ENCODE measurements around the gene ZNF780A. TPM values are rescaled to one million over a fixed set of nuclear protein-coding genes. Genes with fewer than 3 reads are reported as not detected.
A peak's percentile ranks its signal among the peaks of the same experiment; 100 is the strongest.

Gene ZNF780A
- total RNA-seq (2021; fragmentation: NEBNext Ultra II Directional; extraction: Animal tissue kit (Norgen Biotek cat#: 25700)) = 10 to 100 TPM; 10.1 to 13.2 (median 11.3) TPM
- long read RNA-seq, partial matches to known transcripts = 0 of 4 reads
- long read RNA-seq, other reads (novel, unspliced or antisense) = 4 of 4 reads

- H3K4me3 Mint-ChIP-seq = peak within 1 kb of the TSS; percentile 100
- H3K4me1 Mint-ChIP-seq (ENCODE audit: low read depth) = peaks cover 33% of the 10 kb centered on the region
- peak within 1 kb of the TSS; percentile 99 for H3K27ac Mint-ChIP-seq
- H3K36me3 Mint-ChIP-seq (ENCODE audit: low read depth) = peaks cover 21% of the 10 kb centered on the region
- TF ChIP-seq CTCF (IDR thresholded peaks at IDR 0.05) = no peak
- H3K9me3 Mint-ChIP-seq = no peaks in the 10 kb centered on the region; the same call in 1 of the 2 replicates
- peak; percentile 47 for DNase-seq
- H3K27me3 Mint-ChIP-seq (ENCODE audit: insufficient read depth) = peaks cover 3% of the 10 kb centered on the region
Measured at GRCh38 chr19:40090241-40091204, at the start of gene ZNF780A. ZNF780A (minus strand) TSS chr19:40090943; CDS start chr19:40084753, 6,190 bp downstream.

DNA sequence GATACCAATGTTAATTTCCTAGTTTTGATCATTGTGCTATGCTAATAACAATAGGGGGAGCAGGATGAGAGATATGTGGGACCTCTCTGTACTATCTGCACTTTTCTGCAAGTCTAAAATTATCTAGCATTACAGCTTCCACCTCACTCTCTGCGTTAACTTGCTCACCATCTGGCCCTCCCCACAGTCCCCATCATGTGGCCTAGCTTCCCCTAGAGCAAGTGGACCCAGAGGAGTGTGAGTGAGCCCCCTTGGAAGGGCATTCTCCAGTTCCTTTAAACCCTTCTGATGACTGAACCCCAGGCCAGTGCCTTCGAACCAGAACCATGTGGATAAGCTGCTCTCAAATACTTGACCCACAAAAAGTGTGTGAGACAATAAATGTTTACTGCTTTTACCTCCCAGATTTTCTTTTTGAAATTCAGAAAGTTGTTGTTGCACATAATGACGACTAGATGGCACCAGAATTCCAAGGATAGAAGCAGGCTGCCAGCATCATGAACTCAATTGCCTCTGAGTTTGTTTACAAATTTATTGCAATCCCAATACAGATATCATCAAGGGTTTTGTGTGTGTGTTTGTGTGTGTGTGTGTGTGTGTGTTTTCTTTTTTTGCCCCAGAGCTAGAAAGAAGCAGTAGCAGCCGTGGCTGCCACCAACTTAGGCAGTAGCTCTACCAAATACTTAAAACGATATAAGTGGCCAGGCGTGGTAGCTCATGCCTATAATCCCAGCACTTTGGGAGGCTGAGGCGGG, 49.0 kb upstream of the ZNF780A start:
- H3K4me3 Mint-ChIP-seq = no peak overlapping the region
- H3K9me3 Mint-ChIP-seq = no peaks in the 10 kb centered on the region
- peaks cover 11% of the 10 kb centered on the region; the same call in 1 of the 2 replicates for H3K4me1 Mint-ChIP-seq (ENCODE audit: low read depth)
- no peaks in the 10 kb centered on the region for H3K36me3 Mint-ChIP-seq (ENCODE audit: low read depth)
- peaks cover 28% of the 10 kb centered on the region for H3K27me3 Mint-ChIP-seq (ENCODE audit: insufficient read depth)
- peak; percentile 81 for TF ChIP-seq CTCF (IDR thresholded peaks at IDR 0.05)
- H3K27ac Mint-ChIP-seq = no peak overlapping the region
- DNase-seq = peak; percentile 53

- H3K27ac Mint-ChIP-seq = no peak overlapping the region
- peaks cover 28% of the 10 kb centered on the region for H3K27me3 Mint-ChIP-seq (ENCODE audit: insufficient read depth)
- DNase-seq = no peak
- no peaks in the 10 kb centered on the region; the same call in 1 of the 2 replicates for H3K4me1 Mint-ChIP-seq (ENCODE audit: low read depth)
- no peak for TF ChIP-seq CTCF (IDR thresholded peaks at IDR 0.05)
- no peak overlapping the region for H3K4me3 Mint-ChIP-seq
- H3K9me3 Mint-ChIP-seq = no peaks in the 10 kb centered on the region
- H3K36me3 Mint-ChIP-seq (ENCODE audit: low read depth) = no peaks in the 10 kb centered on the region
Measured at GRCh38 chr19:40136818-40137217, 46.1 kb upstream of the ZNF780A start.

DNA sequence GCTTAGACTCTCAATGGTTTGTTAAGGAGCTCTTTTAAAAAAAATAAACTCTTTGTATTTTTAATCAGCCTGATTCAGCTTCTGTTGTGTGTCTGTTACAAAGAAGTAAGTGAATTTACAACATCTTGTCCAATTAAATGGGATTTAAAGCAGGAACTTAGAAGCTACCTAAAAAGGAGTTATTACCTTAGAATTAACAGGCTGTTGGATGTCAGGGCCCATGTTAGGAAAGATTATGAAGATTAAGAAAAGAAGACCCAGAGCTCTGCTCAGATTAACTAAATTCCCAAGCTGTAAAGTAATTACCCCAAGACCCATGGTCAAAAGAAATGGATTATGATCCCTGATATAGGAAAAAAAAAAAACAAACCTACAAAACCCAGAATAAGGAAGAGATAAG, 44.1 kb upstream of the ZNF780A start:
- Mint-ChIP-seq H3K4me1 (ENCODE audit: low read depth) (no peaks in the 10 kb centered on the region), H3K27ac (no peak overlapping the region), H3K27me3 (ENCODE audit: insufficient read depth) (peaks cover 31% of the 10 kb centered on the region), H3K4me3 (no peak overlapping the region), H3K36me3 (ENCODE audit: low read depth) (peaks cover 2% of the 10 kb centered on the region; the same call in 1 of the 2 replicates), H3K9me3 (peaks cover 11% of the 10 kb centered on the region)
- TF ChIP-seq CTCF (IDR thresholded peaks at IDR 0.05) = no peak
- no peak for DNase-seq

DNA sequence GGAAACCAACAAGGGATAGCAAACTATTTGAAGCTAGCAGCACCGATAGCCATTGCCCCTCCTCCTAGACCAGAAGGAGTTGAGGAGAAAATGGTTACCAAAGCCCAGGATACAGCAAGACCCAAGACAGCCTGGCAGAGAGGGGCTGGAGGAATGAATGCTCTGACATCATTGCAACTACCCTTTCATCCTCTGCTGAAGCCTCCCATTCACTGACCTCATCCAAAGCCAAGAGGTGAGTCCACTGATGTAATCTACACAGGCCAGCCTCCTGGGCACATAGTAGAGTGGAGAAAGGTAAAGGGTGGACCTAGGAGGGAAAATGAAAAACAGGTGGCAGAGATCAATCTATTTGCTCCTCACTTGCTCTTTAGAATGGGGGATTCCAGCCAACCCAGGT, 42.7 kb upstream of the ZNF780A start:
- peaks cover 31% of the 10 kb centered on the region for H3K27me3 Mint-ChIP-seq (ENCODE audit: insufficient read depth)
- peaks cover 4% of the 10 kb centered on the region; the same call in 1 of the 2 replicates for H3K36me3 Mint-ChIP-seq (ENCODE audit: low read depth)
- no peak overlapping the region for H3K4me3 Mint-ChIP-seq
- peaks cover 15% of the 10 kb centered on the region for H3K9me3 Mint-ChIP-seq
- no peaks in the 10 kb centered on the region for H3K4me1 Mint-ChIP-seq (ENCODE audit: low read depth)
- no peak for TF ChIP-seq CTCF (IDR thresholded peaks at IDR 0.05)
- H3K27ac Mint-ChIP-seq = no peak overlapping the region
- DNase-seq = no peak

Data from HFFc6 (cell line).